Body of pancreas (tissue), 4 donors: Measurements from ENCODE around the gene DCAF4. TPM values are rescaled to one million over a fixed set of nuclear protein-coding genes. Genes with fewer than 3 reads are reported as not detected.
"Not testable (repeated sequence)": the region's sequence is repeated elsewhere in the genome, so short reads cannot be mapped to it uniquely, and the experiment has no call there.

Experiments
- ATAC-seq: fragments of 150-250 bp; one replicate; pipeline ENCODE4 v1.9.1; 2016
- DNase-seq, 4 donors: peaks; one replicate each; pipeline ENCODE4 v3.0.0-alpha.2; 2019
- H3K27ac ChIP-seq, 4 donors: fragments of 200-600 bp; sonication (generic); 1 replicate in 3 of 4; 2 replicates in 1 of 4; pipeline versions ENCODE4 v1.5.1 to v1.6.1; 2016 to 2019; ENCODE audit warnings: mild to moderate bottlenecking in 1 of 4, mixed read lengths in 1 of 4, moderate library complexity in 1 of 4
- H3K27me3 ChIP-seq, 2 donors: fragments of 200-600 bp; sonication (generic); one replicate each; pipeline ENCODE4 v1.6.0; 2016; ENCODE audit warnings: mild to moderate bottlenecking in 1 of 2
- H3K36me3 ChIP-seq, 2 donors: fragments of 200-600 bp; sonication (generic); replicated peaks in 1 of 2; 2 replicates each; pipeline ENCODE4 v1.5.1; 2016; ENCODE audit warnings: low read depth in 2 of 2; ENCODE audit not compliant: insufficient read depth in 1 of 2
- H3K4me1 ChIP-seq: fragments of 200-600 bp; sonication (generic); one replicate; pipeline ENCODE4 v1.6.0; 2016
- H3K4me3 ChIP-seq, 2 donors: fragments of 200-600 bp; sonication (generic); 1 replicate in 1 of 2; 2 replicates in 1 of 2; pipeline ENCODE4 v1.5.1; 2016 to 2019
- H3K9me3 ChIP-seq, 3 donors: fragments of 200-600 bp; sonication (generic); 1 replicate in 2 of 3; 2 replicates in 1 of 3; pipeline ENCODE4 v1.5.1; 2016
- POLR2A ChIP-seq, 3 donors: fragments of 450-650 bp; IDR thresholded peaks; one replicate each; pipeline ENCODE4 v1.6.1; 2016; ENCODE audit warnings: antibody characterized with exemption in 3 of 3, mild to moderate bottlenecking in 2 of 3
- WGBS, 2 donors: methylation state at CpG; one replicate each; pipeline ENCODE4 v1.1.5; 2017; 5-methylcytosine and 5-hydroxymethylcytosine counted together
- intact Hi-C: fragments of 100-400 bp; cut with DNase I; formaldehyde crosslinking; loops from one replicate; pipeline ENCODE4 v1.15.1; 2023
- total RNA-seq, 2 donors: library from RNA; depleted of rRNA; stranded (reverse); fragments of >200 nt; gene quantifications; one replicate each; pipeline ENCODE4 v1.1.0, GENCODE V29; 2016
- TF ChIP-seq, protein P1 (sequence below), 7 experiments: fragments of 450-650 bp in 4 of 7; fragments of 200-600 bp in 3 of 7; sonication (generic) in 3 of 7; IDR thresholded peaks; one replicate each; pipeline ENCODE4 v1.5.1; 2016 to 2019; ENCODE audit warnings: antibody characterized with exemption in 7 of 7

DCAF4 gene
- total RNA-seq, 2 donors from 2014 or later = 10.4 to 39.2 TPM

GRCh38 chr14:72947366-72948160 lies 21.3 kb downstream of the DCAF4 start:
- WGBS, 2 donors = 80 to 89% methylated on average over 7 of the region's 9 CpGs
- intact Hi-C loops = no loop called here
- no peak for ATAC-seq

DNA sequence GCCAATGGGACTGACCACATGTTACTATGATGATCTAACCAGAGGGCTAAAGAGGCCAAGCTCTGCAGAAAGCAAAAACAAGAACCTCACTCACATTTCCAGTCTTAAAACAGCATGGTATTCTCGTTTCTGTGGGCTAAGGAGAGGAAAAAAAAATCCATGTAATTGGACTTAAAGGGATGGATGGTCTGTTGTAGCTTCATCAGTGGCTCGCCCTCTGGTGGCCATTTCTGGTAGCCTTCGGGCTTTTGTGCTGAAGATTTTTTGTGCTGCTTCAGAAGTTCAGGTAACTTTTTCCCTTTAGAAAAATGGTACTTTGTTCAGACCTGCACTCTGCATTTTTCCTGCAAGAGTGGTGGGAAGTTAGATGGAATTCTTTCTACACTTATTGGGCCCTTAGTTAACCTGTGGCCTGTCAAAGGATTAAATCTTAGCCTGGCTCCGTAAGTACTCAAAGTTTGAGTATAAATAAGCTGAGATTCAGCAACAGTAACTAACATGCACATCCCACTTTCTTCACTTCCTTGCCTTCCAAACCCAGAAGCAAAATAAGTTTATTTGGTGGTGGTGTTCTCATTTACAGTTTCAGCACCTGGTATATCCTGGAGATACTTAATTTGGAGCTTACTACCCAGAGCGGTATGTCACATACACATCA lies 22.3 kb downstream of the DCAF4 start:
- Histone ChIP-seq H3K36me3 (peaks cover 0 to 11% of the 10 kb centered on the region in 2 donors), H3K4me1 (no peaks in the 10 kb centered on the region), H3K27ac (no peak overlapping the region), H3K9me3 (no peaks in the 10 kb centered on the region), H3K4me3 (no peak overlapping the region), H3K27me3 (no peaks in the 10 kb centered on the region)
- 40 to 48% methylated on average over 4 to 5 of the region's 5 CpGs for WGBS, 2 donors
- intact Hi-C loops = no loop called here
- TF ChIP-seq, protein P1, sequence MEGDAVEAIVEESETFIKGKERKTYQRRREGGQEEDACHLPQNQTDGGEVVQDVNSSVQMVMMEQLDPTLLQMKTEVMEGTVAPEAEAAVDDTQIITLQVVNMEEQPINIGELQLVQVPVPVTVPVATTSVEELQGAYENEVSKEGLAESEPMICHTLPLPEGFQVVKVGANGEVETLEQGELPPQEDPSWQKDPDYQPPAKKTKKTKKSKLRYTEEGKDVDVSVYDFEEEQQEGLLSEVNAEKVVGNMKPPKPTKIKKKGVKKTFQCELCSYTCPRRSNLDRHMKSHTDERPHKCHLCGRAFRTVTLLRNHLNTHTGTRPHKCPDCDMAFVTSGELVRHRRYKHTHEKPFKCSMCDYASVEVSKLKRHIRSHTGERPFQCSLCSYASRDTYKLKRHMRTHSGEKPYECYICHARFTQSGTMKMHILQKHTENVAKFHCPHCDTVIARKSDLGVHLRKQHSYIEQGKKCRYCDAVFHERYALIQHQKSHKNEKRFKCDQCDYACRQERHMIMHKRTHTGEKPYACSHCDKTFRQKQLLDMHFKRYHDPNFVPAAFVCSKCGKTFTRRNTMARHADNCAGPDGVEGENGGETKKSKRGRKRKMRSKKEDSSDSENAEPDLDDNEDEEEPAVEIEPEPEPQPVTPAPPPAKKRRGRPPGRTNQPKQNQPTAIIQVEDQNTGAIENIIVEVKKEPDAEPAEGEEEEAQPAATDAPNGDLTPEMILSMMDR (IDR thresholded peaks at IDR 0.05) = peak; percentile 61 to 81 (median 69)
- TF ChIP-seq POLR2A (IDR thresholded peaks at IDR 0.05) = no peak
- ATAC-seq = peak; percentile 59
- peak; percentile 57 to 81 (median 67) for DNase-seq

More at GRCh38 chr14:72947366-72948160, 21.3 kb downstream of the DCAF4 start:
- Histone ChIP-seq H3K36me3 (peaks cover 0 to 19% of the 10 kb centered on the region in 2 donors), H3K27me3 (no peaks in the 10 kb centered on the region), H3K9me3 (no peaks in the 10 kb centered on the region), H3K4me1 (no peaks in the 10 kb centered on the region), H3K4me3 (no peak overlapping the region), H3K27ac (no peak overlapping the region)
- DNase-seq = no peak
- TF ChIP-seq POLR2A (IDR thresholded peaks at IDR 0.05) = no peak
- TF ChIP-seq, protein P1 (IDR thresholded peaks at IDR 0.05) = no peak

DNA sequence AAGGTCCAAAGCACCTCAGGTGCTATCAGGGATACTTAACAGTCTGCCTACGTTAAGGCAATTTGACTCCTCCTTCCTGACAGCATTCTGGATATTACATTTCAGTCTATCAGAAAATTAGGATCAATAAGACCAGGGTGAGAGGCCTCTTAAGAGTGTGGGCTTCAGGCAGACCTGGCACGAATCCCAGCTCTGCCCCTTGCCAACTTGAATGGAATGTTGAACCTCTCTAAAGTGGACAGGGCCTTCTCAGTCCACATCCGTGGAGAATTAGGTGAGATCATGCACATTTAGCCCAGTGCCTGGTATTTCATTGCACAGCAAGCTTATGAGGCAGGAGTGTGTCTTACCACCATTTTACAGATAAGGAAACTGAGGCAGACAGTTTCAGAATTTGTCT lies 25.9 kb downstream of the DCAF4 start:
- intact Hi-C loops = no loop called here
- Histone ChIP-seq H3K36me3 (peaks cover 0 to 20% of the 10 kb centered on the region in 2 donors), H3K27me3 (no peaks in the 10 kb centered on the region), H3K27ac (no peak overlapping the region), H3K9me3 (no peaks in the 10 kb centered on the region), H3K4me1 (no peaks in the 10 kb centered on the region), H3K4me3 (no peak overlapping the region)
- 74 to 86% methylated on average over 1 to 3 of the region's 3 CpGs for whole genome bisulfite sequencing, 2 donors
- DNase-seq (no peak), ATAC-seq (no peak)
- TF ChIP-seq, protein P1 (IDR thresholded peaks at IDR 0.05) = no peak
- TF ChIP-seq POLR2A (IDR thresholded peaks at IDR 0.05) = no peak

DNA sequence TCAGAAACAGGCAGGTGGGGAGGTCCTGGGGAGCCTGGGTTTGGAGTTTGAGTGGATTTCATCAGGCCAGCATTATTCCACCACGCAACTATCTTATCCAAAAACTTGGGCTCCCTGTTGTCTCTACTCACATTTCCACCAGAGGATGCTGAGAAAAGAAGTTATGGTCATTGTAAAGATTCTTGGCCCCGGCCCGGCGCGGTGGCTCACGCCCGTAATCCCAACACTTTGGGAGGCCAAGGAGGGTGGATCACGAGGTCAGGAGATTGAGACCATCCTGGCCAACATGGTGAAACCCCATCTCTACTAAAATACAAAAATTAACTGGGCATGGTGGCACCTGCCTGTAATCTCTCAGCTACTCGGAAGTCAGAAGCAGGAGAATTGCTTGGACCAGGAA lies 30.5 kb downstream of the DCAF4 start:
- H3K27me3 ChIP-seq, ATAC-seq, intact Hi-C loops, H3K27ac ChIP-seq, H3K4me1 ChIP-seq, H3K4me3 ChIP-seq, DNase-seq, H3K9me3 ChIP-seq: not testable (repeated sequence)
- WGBS, 2 donors = 92 to 100% methylated on average over 8 to 9 of the region's 9 CpGs
- H3K36me3 ChIP-seq = peaks cover 0 to 20% of the 10 kb centered on the region in 2 donors

DNA sequence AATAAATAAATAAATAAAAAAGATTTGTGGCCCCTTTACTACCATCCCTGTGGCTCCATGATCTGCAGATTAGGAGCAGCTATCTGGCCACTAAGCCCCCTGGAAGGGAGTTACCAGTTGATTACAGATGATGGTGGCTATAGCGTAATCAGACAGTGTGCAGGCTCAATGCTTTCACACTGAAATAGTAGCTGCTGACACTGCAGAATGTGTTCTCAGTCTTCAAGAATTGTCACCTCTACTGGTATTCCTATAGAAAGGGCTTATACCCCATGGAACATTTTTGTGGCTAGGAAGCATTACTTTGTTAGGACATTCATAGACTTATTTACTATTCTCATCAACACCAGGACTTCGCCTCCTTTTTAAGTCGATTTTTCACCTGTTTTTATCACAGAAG lies 30.9 kb downstream of the DCAF4 start:
- H3K36me3 ChIP-seq = peaks cover 0 to 18% of the 10 kb centered on the region in 2 donors
- no peak for ATAC-seq

More for the DNA sequence above, 30.9 kb downstream of the DCAF4 start:
- no peak overlapping the region for H3K4me3 ChIP-seq
- intact Hi-C loops = no loop called here
- no peaks in the 10 kb centered on the region for H3K4me1 ChIP-seq
- no peaks in the 10 kb centered on the region for H3K27me3 ChIP-seq
- no peak for DNase-seq
- no peak for TF ChIP-seq POLR2A (IDR thresholded peaks at IDR 0.05)
- TF ChIP-seq, protein P1 (IDR thresholded peaks at IDR 0.05) = no peak
- WGBS, 2 donors = 82 to 91% methylated on average over 3 of the region's 3 CpGs
- no peak overlapping the region for H3K27ac ChIP-seq
- no peaks in the 10 kb centered on the region for H3K9me3 ChIP-seq
